HG03060 (cell line): Measurements from ENCODE around the gene R3HDM2.
"Not testable (repeated sequence)": the region's sequence is repeated elsewhere in the genome, so short reads cannot be mapped to it uniquely, and the experiment has no call there.

ENCODE experiments used
- ATAC-seq: cut with Tn5 transposase; IDR thresholded peaks from one replicate; pipeline ENCODE4 v1.9.1; 2021; ENCODE audit warnings: low read depth, moderate number of reproducible peaks; ENCODE audit not compliant: unreplicated experiment

The R3HDM2 gene

GRCh38 chr12:57278465-57279381, 152.1 kb downstream of the R3HDM2 start:
- no peak for ATAC-seq

- ATAC-seq: no peak
Measured at GRCh38 chr12:57276935-57277563, 153.8 kb downstream of the R3HDM2 start.

GRCh38 chr12:57276233-57276632, 154.6 kb downstream of the R3HDM2 start:
- not testable (repeated sequence) for ATAC-seq

GRCh38 chr12:57273516-57273915, 157.3 kb downstream of the R3HDM2 start:
- ATAC-seq: no peak

- ATAC-seq: no peak
Measured at GRCh38 chr12:57272337-57273151, 158.3 kb downstream of the R3HDM2 start.

- no peak for ATAC-seq
Measured at GRCh38 chr12:57270966-57271470, 159.8 kb downstream of the R3HDM2 start.

GRCh38 chr12:57268264-57268663, 162.6 kb downstream of the R3HDM2 start:
- no peak for ATAC-seq

- ATAC-seq: no peak
Measured at GRCh38 chr12:57266681-57267080, 164.2 kb downstream of the R3HDM2 start.

GRCh38 chr12:57263096-57263495, 167.7 kb downstream of the R3HDM2 start:
- no peak for ATAC-seq

GRCh38 chr12:57262126-57262822, 168.6 kb downstream of the R3HDM2 start:
- ATAC-seq: no peak

GRCh38 chr12:57261428-57261865, 169.4 kb downstream of the R3HDM2 start:
- no peak for ATAC-seq

GRCh38 chr12:57260366-57260765, 170.5 kb downstream of the R3HDM2 start:
- ATAC-seq: no peak

- no peak for ATAC-seq
Measured at GRCh38 chr12:57258977-57259970, 171.6 kb downstream of the R3HDM2 start.

- no peak for ATAC-seq
Measured at GRCh38 chr12:57255916-57256315, 174.9 kb downstream of the R3HDM2 start.

- ATAC-seq: no peak
Measured at GRCh38 chr12:57254506-57255280, 176.2 kb downstream of the R3HDM2 start.

GRCh38 chr12:57250956-57251355, 179.9 kb downstream of the R3HDM2 start, which contains the start of gene STAC3:
STAC3 (minus strand) TSS chr12:57251187; CDS start chr12:57249636, 1,551 bp downstream.
- no peak for ATAC-seq

GRCh38 chr12:57250541-57250940, 180.3 kb downstream of the R3HDM2 start:
- ATAC-seq: no peak
